Epithelial cell of esophagus (primary cell): ENCODE results near the gene SRXN1.
A peak's percentile ranks its signal among the peaks of the same experiment; 100 is the strongest.

Experiments
- DNase-seq: peaks from one replicate; pipeline ENCODE4 v3.0.0; 2010; ENCODE audit warnings: low read depth
- H3K4me3 ChIP-seq: 2 replicates; pipeline ENCODE4 v1.5.1; 2011; ENCODE audit warnings: mild to moderate bottlenecking, low read length, control low read depth
- CTCF ChIP-seq: IDR thresholded peaks from 2 replicates; pipeline ENCODE4 v1.5.1; 2011; ENCODE audit warnings: low read depth, mild to moderate bottlenecking, low read length, control low read depth, inconsistent platforms; ENCODE audit not compliant: insufficient read depth; ENCODE audit errors: missing control alignments

SRXN1 gene

GRCh38 chr20:650281-650680 is 2.7 kb downstream of the SRXN1 start:
- no peak for DNase-seq
- no peak overlapping the region for H3K4me3 ChIP-seq
- TF ChIP-seq CTCF: no peak

GRCh38 chr20:647479-648019 is 5.5 kb downstream of the SRXN1 start:
- TF ChIP-seq CTCF: no peak

GRCh38 chr20:646868-647233 is 6.1 kb downstream of the SRXN1 start:
- DNase-seq: no peak
- H3K4me3 ChIP-seq: no peak overlapping the region
- TF ChIP-seq CTCF: no peak

More at GRCh38 chr20:647479-648019, 5.5 kb downstream of the SRXN1 start:
- DNase-seq: no peak
- no peak overlapping the region for H3K4me3 ChIP-seq

GRCh38 chr20:646107-646867 is 6.7 kb downstream of the SRXN1 start:
- H3K4me3 ChIP-seq: no peak overlapping the region
- no peak for DNase-seq
- no peak for TF ChIP-seq CTCF

GRCh38 chr20:645318-646106 is 7.5 kb downstream of the SRXN1 start:
- no peak overlapping the region for H3K4me3 ChIP-seq

GRCh38 chr20:644692-645317 is 8.2 kb downstream of the SRXN1 start:
- no peak overlapping the region for H3K4me3 ChIP-seq
- no peak for TF ChIP-seq CTCF
- DNase-seq: no peak

More at GRCh38 chr20:645318-646106, 7.5 kb downstream of the SRXN1 start:
- peak; percentile 69 for DNase-seq
- TF ChIP-seq CTCF: peak; percentile 90
